SK-N-SH (cell line): ENCODE data around the gene HS3ST3A1. TPM values are rescaled to one million over a fixed set of nuclear protein-coding genes. Genes with fewer than 3 reads are reported as not detected.

ENCODE experiments used
- CTCF ChIA-PET: fragments of 300-600, 350-600 bp; formaldehyde crosslinking; extraction: SDS; loops from one replicate; lab custom pipeline; 2021; lab: Yijun Ruan, JAX
- POLR2A ChIA-PET: fragments of 350-600 bp; sonication (Branson Sonifier 250); formaldehyde crosslinking; extraction: SDS; loops from one replicate; lab custom pipeline; 2020; ENCODE audit warnings: antibody characterized with exemption, inconsistent platforms; lab: Yijun Ruan, JAX
- DNase-seq: peaks from one replicate; pipeline ENCODE4 v3.0.0; 2012
- H2AFZ ChIP-seq: fragments of 200-600 bp; sonication (generic); 2 replicates; pipeline ENCODE4 v1.8.1; 2016; ENCODE audit warnings: antibody characterized with exemption, mild to moderate bottlenecking, low read depth
- H3F3A ChIP-seq: fragments of 200-600 bp; sonication (generic); replicated peaks from 2 replicates; pipeline ENCODE3; 2016; ENCODE audit warnings: antibody characterized with exemption, mild to moderate bottlenecking; ENCODE audit not compliant: insufficient read depth
- H3K27ac ChIP-seq, 2 experiments: fragments of 200-500 bp in 1 of 2; fragments of 200-600 bp in 1 of 2; sonication (Bioruptor generic) in 1 of 2; sonication (generic), shearing (Covaris generic) in 1 of 2; 2 replicates each; pipeline versions ENCODE4 v1.5.1 to v1.6.1; 2014 to 2016; ENCODE audit warnings: low read depth in 2 of 2, inconsistent platforms in 1 of 2, low read length in 1 of 2, mild to moderate bottlenecking in 1 of 2, mixed read lengths in 1 of 2
- H3K27me3 ChIP-seq: fragments of 200-600 bp; sonication (generic), shearing (Covaris generic); 2 replicates; pipeline ENCODE4 v1.6.1; 2016; ENCODE audit warnings: mixed run types; ENCODE audit not compliant: insufficient read depth
- H3K36me3 ChIP-seq, 2 experiments: fragments of 200-500 bp in 1 of 2; fragments of 200-600 bp in 1 of 2; sonication (Bioruptor generic) in 1 of 2; sonication (generic) in 1 of 2; replicated peaks in 1 of 2; 2 replicates each; pipeline versions ENCODE3 to v1.5.1; 2014 to 2016; ENCODE audit warnings: low read length in 1 of 2, mild to moderate bottlenecking in 1 of 2; ENCODE audit not compliant: insufficient read depth in 2 of 2, control insufficient read depth in 1 of 2
- H3K4me1 ChIP-seq, 2 experiments: fragments of 200-500 bp in 1 of 2; fragments of 200-600 bp in 1 of 2; sonication (Bioruptor generic) in 1 of 2; sonication (generic), shearing (Covaris generic) in 1 of 2; 2 replicates each; pipeline versions ENCODE4 v1.5.1 to v1.6.1; 2014 to 2016; ENCODE audit warnings: low read depth in 1 of 2, low read length in 1 of 2, mixed run types in 1 of 2; ENCODE audit not compliant: insufficient read depth in 2 of 2, control insufficient read depth in 1 of 2
- H3K4me2 ChIP-seq: fragments of 200-600 bp; sonication (generic), shearing (Covaris generic); 2 replicates; pipeline ENCODE4 v1.6.1; 2017; ENCODE audit warnings: mixed run types
- H3K4me3 ChIP-seq, 2 experiments: fragments of 200-500 bp in 1 of 2; fragments of 200-600 bp in 1 of 2; sonication (Bioruptor generic) in 1 of 2; sonication (generic), shearing (Covaris generic) in 1 of 2; 2 replicates each; pipeline versions ENCODE4 v1.5.1 to v1.8.1; 2014 to 2016; ENCODE audit warnings: low read depth in 2 of 2, inconsistent platforms in 1 of 2, low read length in 1 of 2, mild to moderate bottlenecking in 1 of 2, mixed read lengths in 1 of 2, moderate library complexity in 1 of 2
- H3K79me2 ChIP-seq: fragments of 200-600 bp; sonication (generic); 2 replicates; pipeline ENCODE4 v1.8.1; 2017; ENCODE audit warnings: mild to moderate bottlenecking; ENCODE audit not compliant: insufficient read depth
- H3K9ac ChIP-seq: fragments of 200-600 bp; sonication (generic); 2 replicates; pipeline ENCODE4 v1.6.1; 2017; ENCODE audit warnings: mixed run types
- H3K9me2 ChIP-seq: fragments of 200-600 bp; sonication (generic); 2 replicates; pipeline ENCODE4 v1.6.1; 2017; ENCODE audit warnings: mixed run types
- H3K9me3 ChIP-seq: fragments of 200-600 bp; sonication (generic); 2 replicates; pipeline ENCODE4 v1.6.1; 2017; ENCODE audit warnings: mixed run types, mild to moderate bottlenecking, moderate library complexity
- H4K20me1 ChIP-seq: fragments of 200-600 bp; sonication (generic); 2 replicates; pipeline ENCODE4 v1.6.1; 2017; ENCODE audit warnings: mild to moderate bottlenecking, mixed run types; ENCODE audit not compliant: insufficient read depth
- CHD2 ChIP-seq: fragments of 150-350 bp; IDR thresholded peaks from 2 replicates; pipeline ENCODE4 v1.6.1; 2018; ENCODE audit warnings: low read length; ENCODE audit not compliant: partially characterized antibody
- ELF1 ChIP-seq: IDR thresholded peaks from 2 replicates; pipeline ENCODE4 v1.4.0; 2012
- EZH2phosphoT487 ChIP-seq: fragments of 200-600 bp; sonication (generic); IDR thresholded peaks from 2 replicates; pipeline ENCODE4 v1.6.1; 2017; ENCODE audit warnings: low read depth, mixed run types, mild to moderate bottlenecking, antibody characterized with exemption, moderate library complexity, borderline replicate concordance
- FOSL2 ChIP-seq: IDR thresholded peaks from 2 replicates; pipeline ENCODE4 v1.4.0; 2012; ENCODE audit warnings: low read depth, mild to moderate bottlenecking, moderate library complexity, borderline replicate concordance
- GATA2 ChIP-seq: sonication (generic); formaldehyde crosslinking; IDR thresholded peaks from 2 replicates; pipeline ENCODE4 v1.5.0; 2020; ENCODE audit warnings: mild to moderate bottlenecking, missing genetic modification reagents
- NRF1 ChIP-seq: IDR thresholded peaks from 2 replicates; pipeline ENCODE4 v1.6.1; 2012; ENCODE audit warnings: low read depth, mild to moderate bottlenecking, low read length
- RAD21 ChIP-seq: IDR thresholded peaks from 2 replicates; pipeline ENCODE4 v1.6.1; 2012; ENCODE audit warnings: mild to moderate bottlenecking, low read length
- RCOR1 ChIP-seq: fragments of 150-350 bp; IDR thresholded peaks from 2 replicates; pipeline ENCODE4 v1.6.1; 2017; ENCODE audit warnings: antibody characterized with exemption, low read length
- TEAD4 ChIP-seq: IDR thresholded peaks from 2 replicates; pipeline ENCODE4 v1.4.0; 2012; ENCODE audit warnings: mild to moderate bottlenecking, borderline replicate concordance; ENCODE audit not compliant: insufficient read depth
- USF2 ChIP-seq: fragments of 150-350 bp; IDR thresholded peaks from 2 replicates; pipeline ENCODE4 v1.6.1; 2017; ENCODE audit warnings: antibody characterized with exemption, low read length, low read depth, borderline replicate concordance
- WGBS: methylation state at CpG from one replicate; pipeline ENCODE4 v1.1.6; 2017; ENCODE audit warnings: low lambda C conversion rate; 5-methylcytosine and 5-hydroxymethylcytosine counted together
- polyA plus RNA-seq, 3 experiments: library from polyadenylated mRNA; depleted of rRNA; stranded (reverse); fragments of >200 nt; gene quantifications; 2 replicates each; pipeline ENCODE4 v1.2.3, GENCODE V29; 2012
- TF ChIP-seq, protein P1 (sequence below): IDR thresholded peaks from 2 replicates; pipeline ENCODE4 v1.4.0; 2012; ENCODE audit warnings: low read depth, borderline replicate concordance
- TF ChIP-seq, protein P2 (sequence below): IDR thresholded peaks from 2 replicates; pipeline ENCODE4 v1.4.0; 2012; ENCODE audit warnings: low read depth, borderline replicate concordance

The HS3ST3A1 gene
- polyA plus RNA-seq, 1 of the 3 experiments (the other 2 are of a cell fraction): 22.6 TPM

- H4K20me1 ChIP-seq: no peaks in the 10 kb centered on the region
- no peaks in the 10 kb centered on the region for H3K9me3 ChIP-seq
- no peak overlapping the region for H3K27ac ChIP-seq
- H3K36me3 ChIP-seq: peaks cover 0 to 27% of the 10 kb centered on the region in 2 experiments
- H3K4me2 ChIP-seq: no peak overlapping the region
- peaks cover 15% of the 10 kb centered on the region for H3F3A ChIP-seq
- no peak overlapping the region for H2AFZ ChIP-seq
- TF ChIP-seq USF2 (no peak), RCOR1 (no peak), RAD21 (no peak), ELF1 (no peak), TEAD4 (no peak), CHD2 (no peak), GATA2 (CRISPR knock-in tag) (no peak), FOSL2 (no peak), EZH2phosphoT487 (no peak), NRF1 (no peak)
- TF ChIP-seq, protein P1, sequence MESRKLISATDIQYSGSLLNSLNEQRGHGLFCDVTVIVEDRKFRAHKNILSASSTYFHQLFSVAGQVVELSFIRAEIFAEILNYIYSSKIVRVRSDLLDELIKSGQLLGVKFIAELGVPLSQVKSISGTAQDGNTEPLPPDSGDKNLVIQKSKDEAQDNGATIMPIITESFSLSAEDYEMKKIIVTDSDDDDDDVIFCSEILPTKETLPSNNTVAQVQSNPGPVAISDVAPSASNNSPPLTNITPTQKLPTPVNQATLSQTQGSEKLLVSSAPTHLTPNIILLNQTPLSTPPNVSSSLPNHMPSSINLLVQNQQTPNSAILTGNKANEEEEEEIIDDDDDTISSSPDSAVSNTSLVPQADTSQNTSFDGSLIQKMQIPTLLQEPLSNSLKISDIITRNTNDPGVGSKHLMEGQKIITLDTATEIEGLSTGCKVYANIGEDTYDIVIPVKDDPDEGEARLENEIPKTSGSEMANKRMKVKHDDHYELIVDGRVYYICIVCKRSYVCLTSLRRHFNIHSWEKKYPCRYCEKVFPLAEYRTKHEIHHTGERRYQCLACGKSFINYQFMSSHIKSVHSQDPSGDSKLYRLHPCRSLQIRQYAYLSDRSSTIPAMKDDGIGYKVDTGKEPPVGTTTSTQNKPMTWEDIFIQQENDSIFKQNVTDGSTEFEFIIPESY: no peak
- TF ChIP-seq, protein P2, sequence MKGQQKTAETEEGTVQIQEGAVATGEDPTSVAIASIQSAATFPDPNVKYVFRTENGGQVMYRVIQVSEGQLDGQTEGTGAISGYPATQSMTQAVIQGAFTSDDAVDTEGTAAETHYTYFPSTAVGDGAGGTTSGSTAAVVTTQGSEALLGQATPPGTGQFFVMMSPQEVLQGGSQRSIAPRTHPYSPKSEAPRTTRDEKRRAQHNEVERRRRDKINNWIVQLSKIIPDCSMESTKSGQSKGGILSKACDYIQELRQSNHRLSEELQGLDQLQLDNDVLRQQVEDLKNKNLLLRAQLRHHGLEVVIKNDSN: no peak
- no peaks in the 10 kb centered on the region; a peak in 2 of 4 replicates for H3K4me1 ChIP-seq
- H3K79me2 ChIP-seq: peaks cover 5% of the 10 kb centered on the region; the same call in 1 of the 2 replicates
- H3K9ac ChIP-seq: no peak overlapping the region
- no peak overlapping the region for H3K4me3 ChIP-seq
- no peaks in the 10 kb centered on the region for H3K27me3 ChIP-seq
- no peaks in the 10 kb centered on the region for H3K9me2 ChIP-seq
- ChIA-PET CTCF (interaction anchor here (1.0 to 1.8 kb wide), 2 partner anchors 59 to 102 kb away, joined by 3 to 5 read pairs; no protein-coding TSS in a partner anchor), POLR2A (no interaction called here)
- 58% methylated on average over 7 of the region's 7 CpGs for WGBS
- no peak for DNase-seq
Observed at GRCh38 chr17:13491916-13492736, 109.6 kb downstream of the HS3ST3A1 start.
